HTR-8/SVneo (cell line): ENCODE results near the gene KCNK18.

Experiments
- DNase-seq: peaks from one replicate; pipeline ENCODE4 v3.0.0; 2011; ENCODE audit warnings: low spot score, mixed read lengths; ENCODE audit not compliant: insufficient read length
- FAIRE-seq: peaks from 2 replicates; lab custom pipeline; 2011; peaks lifted over from hg19 to GRCh38; lab: Jason Lieb, UNC

Gene KCNK18

DNA sequence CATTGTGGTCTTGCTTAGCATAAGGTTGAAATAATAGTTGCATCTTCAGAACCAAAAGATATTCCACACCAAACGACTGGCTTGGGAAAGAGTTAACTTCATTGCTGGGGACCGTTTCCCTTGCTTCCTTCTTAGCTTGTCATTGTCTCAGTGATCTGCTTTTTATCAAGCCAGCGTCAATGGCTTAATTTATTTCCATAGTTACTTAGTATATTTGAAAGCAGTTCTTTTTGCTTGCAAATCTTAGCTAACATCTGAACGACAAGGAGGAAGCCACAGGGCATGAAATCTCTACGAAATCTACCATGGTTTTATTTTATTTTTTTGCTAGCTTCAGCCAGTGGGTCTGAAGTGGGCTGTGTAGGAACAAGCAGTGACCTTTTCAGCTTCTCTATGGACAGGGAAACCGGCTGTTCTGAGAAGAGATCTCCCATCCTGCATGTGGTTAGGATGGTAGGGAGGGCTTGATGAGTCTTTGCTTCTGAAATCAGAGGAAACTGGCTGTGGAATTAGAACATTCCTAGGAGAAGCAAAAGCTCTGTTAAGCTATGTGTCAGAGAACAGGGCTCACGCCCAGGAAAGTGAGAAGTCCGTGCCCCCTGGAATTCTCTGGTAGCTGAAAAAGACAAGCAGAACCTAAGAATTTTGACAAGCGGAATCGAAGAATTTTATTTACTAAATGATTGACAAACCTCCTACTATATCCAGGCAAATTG is 51.6 kb downstream of the KCNK18 start:
- FAIRE-seq = no peak
- no peak for DNase-seq

DNA sequence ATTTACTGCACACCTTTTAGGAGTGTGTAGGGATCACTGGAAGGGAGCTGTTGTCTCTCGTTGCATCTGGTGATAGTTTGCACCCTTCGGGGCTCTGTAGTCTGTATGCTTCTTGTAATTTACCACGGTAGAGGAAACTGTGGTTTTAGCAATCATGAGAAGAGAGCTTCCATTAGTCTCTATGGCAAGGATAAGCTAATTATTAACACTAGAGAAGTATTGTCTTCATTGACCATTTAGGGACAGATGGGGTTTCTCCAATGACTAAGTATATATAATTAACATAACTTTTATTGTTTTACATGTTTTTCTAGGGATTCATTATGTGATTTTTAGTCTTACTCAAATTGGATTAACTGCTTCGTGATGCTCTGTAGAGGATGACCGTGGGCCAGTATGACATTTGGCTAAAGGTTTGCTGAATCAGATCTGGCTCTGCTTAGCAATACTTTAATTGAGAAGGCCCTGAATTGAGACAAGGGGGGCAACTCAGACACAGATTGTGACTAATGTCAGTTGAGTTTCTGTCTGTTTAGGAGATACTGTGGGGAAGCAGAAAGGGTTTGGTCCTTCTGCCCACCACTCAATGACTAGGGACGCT is 52.3 kb downstream of the KCNK18 start:
- no peak for DNase-seq
- FAIRE-seq = no peak

DNA sequence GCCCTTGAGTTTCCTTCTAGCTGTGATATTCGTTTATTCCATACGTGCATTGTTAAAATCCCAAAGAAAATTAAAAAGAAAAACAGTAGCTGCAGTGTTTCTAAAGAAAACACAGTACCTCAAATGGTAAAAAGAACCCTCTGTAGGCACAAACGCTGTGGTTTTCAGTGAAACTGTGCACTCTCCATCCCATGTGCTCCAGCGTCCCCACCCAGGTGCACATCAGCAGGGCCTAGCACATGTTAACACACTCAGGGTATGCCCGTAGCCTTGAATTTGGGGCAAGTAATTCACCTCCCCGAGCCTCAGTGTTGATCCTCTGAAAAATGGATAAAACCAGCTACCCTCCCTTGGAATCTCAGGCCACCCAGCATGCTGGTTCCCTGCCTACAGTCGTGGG is 53.1 kb downstream of the KCNK18 start:
- DNase-seq = no peak
- no peak for FAIRE-seq

DNA sequence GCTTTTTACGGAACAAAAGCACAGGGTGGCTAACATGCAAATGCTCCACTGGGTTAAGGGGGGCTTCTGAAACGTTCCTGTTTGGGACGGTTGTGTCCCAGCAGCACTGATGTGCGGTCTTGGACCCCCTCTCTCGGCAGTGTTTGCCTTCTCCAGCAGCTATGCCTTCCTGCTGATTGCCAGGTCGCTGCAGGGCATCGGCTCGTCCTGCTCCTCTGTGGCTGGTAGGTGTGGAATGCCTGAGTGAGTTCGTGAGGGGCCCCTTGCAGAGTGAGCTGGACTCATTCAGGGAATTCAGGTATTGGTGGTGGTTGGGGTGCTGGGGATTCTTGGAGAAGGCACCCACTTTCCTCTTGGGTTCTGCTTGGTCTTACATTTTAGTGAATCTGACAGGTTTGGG is 56.6 kb downstream of the KCNK18 start:
- FAIRE-seq (no peak), DNase-seq (no peak)

DNA sequence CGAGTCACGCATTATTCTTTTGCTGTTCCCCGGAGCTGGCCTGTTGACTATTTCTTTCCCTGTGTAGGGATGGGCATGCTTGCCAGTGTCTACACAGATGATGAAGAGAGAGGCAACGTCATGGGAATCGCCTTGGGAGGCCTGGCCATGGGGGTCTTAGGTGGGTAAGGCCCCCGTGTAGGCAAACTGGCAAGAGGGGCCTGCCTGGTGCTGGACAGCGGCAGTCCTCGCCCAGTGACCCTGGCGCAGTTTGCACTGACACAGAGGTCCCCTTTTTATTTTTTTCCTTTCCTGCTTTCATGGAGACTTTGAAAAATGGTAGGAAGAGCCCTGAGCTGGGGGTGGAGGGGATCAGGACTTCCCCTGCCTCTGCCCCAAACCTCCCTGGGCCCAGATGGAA is 57.0 kb downstream of the KCNK18 start:
- no peak for DNase-seq
- no peak for FAIRE-seq

DNA sequence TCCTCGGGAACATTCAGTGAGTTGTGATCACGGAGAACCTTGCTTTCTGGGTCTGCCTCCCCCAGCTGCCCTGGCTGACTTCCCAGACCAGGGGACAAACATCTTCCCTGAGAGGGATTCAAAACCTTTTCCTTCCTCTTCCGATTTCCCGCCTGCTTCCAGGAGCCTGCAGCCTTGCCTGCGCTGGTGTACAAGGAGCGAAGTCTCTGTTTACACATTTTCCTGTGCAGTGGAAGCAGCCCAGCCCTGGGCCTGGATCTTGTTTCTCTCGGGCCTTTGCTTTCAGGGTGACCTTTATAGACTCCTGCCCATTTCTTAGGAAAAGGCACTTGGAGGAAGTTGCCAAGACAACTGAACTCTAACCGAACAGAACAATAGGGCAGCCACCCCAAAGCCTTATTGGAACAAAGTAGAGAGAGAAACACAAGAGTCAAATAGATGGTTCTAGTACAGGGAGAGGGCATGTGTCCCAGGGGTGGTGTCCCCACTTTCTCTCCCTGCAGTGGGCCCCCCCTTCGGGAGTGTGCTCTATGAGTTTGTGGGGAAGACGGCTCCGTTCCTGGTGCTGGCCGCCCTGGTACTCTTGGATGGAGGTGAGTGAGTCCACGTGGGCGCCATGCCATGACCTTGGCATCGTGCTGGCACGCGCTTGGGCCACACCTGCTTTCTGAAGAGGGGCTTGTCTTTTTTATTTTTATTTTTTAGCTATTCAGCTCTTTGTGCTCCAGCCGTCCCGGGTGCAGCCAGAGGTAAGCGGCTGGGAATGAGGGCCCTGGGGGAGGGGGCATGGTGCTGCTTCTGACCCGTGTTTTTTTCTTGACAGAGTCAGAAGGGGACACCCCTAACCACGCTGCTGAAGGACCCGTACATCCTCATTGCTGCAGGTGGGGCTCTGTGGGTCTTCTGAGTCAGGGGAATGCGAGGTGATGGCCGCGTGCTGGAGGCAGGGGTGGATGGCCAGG is 57.8 kb downstream of the KCNK18 start:
- DNase-seq (no peak), FAIRE-seq (no peak)

DNA sequence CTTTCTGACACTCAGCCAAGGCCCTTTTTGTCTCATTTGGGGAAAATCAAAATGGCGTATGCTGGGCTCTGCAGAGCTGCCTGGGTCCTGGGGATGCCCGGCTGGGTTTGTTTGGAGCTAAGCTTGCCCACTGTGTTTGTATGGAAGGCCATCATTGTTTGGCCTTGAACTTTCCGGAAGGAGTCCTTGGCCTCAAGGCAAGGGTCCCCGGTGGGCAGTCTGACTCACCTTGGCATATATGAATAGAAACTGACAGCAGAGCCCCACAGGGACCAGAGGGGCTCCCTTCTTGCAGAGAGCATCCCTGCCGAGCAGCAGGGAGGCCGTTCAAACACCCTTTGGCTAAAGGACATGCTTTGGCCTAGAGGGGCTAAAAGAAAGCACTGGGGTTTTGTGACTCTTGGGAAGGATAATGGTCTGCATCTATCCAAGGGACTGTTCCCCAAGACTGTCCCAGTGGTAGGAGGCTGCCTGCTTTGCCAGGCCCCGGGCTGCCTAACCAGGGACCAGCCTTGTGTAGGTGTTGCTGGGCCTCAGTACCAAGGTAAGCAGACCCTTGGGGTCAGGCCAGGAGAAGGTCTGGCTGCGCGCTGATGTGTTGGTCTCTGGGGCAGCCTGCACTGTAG is 58.7 kb downstream of the KCNK18 start:
- no peak for DNase-seq
- no peak for FAIRE-seq

DNA sequence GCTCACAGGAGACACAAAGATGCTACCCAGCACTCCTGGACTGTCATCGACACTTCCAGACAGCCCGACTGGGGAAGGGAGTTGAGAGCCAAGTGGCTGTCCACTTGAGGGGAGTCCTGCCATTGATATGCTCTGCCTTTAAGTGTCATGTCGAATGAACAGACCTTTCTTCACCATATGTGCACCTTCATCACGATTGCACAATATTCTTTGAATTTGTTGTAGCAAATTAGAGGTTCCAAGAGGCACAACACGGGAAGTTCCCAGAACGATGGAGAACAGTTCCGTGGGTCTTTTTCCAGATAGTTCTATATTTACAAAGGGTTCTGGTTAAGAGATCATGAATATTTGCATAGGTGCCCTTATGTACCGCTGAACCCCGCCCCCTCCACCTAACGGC is 59.6 kb downstream of the KCNK18 start:
- no peak for DNase-seq
- no peak for FAIRE-seq

DNA sequence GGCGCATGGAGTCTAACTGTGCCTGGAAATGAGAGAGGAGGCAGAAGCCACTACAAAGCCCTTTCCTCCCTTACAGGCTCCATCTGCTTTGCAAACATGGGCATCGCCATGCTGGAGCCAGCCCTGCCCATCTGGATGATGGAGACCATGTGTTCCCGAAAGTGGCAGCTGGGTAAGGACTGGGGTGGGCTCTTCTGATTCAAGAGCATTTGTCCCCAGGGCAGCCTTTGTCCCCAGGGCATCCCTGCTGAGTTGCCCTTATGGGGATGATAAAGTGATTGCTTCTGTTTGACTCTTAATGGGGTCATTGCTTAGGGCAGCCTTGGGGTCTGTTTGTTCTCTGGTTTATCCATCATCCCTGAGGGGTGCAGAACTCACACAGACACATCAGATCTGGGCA is 60.4 kb downstream of the KCNK18 start:
- FAIRE-seq (no peak), DNase-seq (no peak)

DNA sequence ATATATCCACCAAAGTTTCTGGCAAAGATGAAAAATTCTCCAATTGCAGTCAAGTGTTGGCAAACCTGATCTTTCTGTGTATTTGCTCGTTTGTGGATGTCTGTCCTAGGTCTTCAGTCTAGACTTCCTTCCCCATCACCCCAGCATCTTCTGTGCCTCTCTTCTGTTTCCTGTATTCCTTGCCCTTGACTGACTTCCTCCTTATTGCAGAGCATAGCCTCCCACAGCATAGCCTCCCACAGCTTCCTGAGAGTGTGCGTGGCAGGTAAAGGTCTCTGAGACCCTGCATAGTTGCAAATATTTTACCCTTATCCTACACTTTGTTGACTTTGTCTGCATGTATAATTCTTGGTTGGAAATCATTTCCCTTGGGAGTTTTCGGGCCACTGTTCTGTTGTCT is 62.0 kb downstream of the KCNK18 start:
- DNase-seq = no peak
- FAIRE-seq = no peak
